Skin epidermis (tissue), 12 donors: Measurements from ENCODE around the gene HDGFL3.

Experiments
- H3K27ac ChIP-seq, 21 experiments: fragments of 200-600 bp; sonication (generic) in 11 of 21; one replicate each; pipeline ENCODE4 v1.5.0; 2020; ENCODE audit warnings: mild to moderate bottlenecking in 3 of 21, inconsistent platforms in 2 of 21, moderate library complexity in 2 of 21
- H3K4me3 ChIP-seq, 7 experiments: fragments of 200-600 bp; sonication (generic) in 2 of 7; one replicate each; pipeline ENCODE4 v1.5.0; 2020; ENCODE audit warnings: inconsistent platforms in 2 of 7, mild to moderate bottlenecking in 2 of 7, moderate library complexity in 1 of 7

The HDGFL3 gene

GRCh38 chr15:83081256-83082014 lies 126.2 kb downstream of the HDGFL3 start:
- H3K4me3 ChIP-seq, result no peak overlapping the region
- no peak overlapping the region for H3K27ac ChIP-seq

- H3K27ac ChIP-seq, result no peak overlapping the region
- H3K4me3 ChIP-seq, result no peak overlapping the region
These were observed 128.9 kb downstream of the HDGFL3 start for GRCh38 chr15:83078712-83079111.
